Measurements from ENCODE around the gene MT1A. TPM values are rescaled to one million over a fixed set of nuclear protein-coding genes. Genes with fewer than 3 reads are reported as not detected.

MT1A gene
- total RNA-seq, 1 donor from 2014 or later, result not detected

DNA sequence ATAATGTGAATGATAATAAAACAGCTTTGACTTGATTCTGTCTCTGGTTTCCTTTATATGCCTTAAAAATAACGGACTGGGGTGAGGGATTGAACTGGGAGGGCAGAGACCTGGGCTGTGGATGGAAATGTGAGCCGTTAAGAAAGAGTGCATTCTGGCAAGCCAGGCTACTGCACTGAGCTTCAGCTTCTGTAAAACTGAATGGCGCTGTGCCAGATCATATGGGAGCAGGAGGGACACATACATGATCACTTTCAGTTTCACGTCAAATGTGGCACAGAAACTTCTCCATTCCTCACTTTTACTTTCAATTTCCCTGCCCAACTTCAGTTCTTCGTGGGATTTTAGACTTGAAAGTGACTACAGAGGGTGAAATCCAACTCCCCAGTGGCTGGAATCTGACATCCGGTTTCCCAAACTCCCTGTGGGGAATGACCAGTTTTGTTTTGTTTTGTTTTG, 29.0 kb upstream of the MT1A start:
- no peak for FAIRE-seq
- Mint-ChIP-seq H3K9me3 (ENCODE audit: unreplicated experiment) (peaks cover 3% of the 10 kb centered on the region), H3K4me1 (ENCODE audit: low read depth, unreplicated experiment) (peaks cover 35% of the 10 kb centered on the region), H3K27ac (ENCODE audit: unreplicated experiment) (peak overlapping the region; percentile 95), H3K27me3 (ENCODE audit: low read depth, unreplicated experiment) (peaks cover 2% of the 10 kb centered on the region), H3K36me3 (ENCODE audit: low read depth, unreplicated experiment) (no peaks in the 10 kb centered on the region), H3K4me3 (ENCODE audit: unreplicated experiment) (peak overlapping the region; percentile 90)
- Histone ChIP-seq H4K20me1 (ENCODE audit: insufficient read depth, low read length) (peaks cover 5% of the 10 kb centered on the region), H3K9me3 (ENCODE audit: insufficient read depth, low read depth, low read length) (no peaks in the 10 kb centered on the region), H3K27ac (ENCODE audit: low read depth, low read length) (peak overlapping the region; percentile 98), H3K36me3 (ENCODE audit: insufficient read depth, low read length) (no peaks in the 10 kb centered on the region), H3K4me1 (ENCODE audit: insufficient read depth, low read length) (peaks cover 67% of the 10 kb centered on the region), H3K4me2 (ENCODE audit: low read length) (peak overlapping the region; percentile 88), H3K9ac (ENCODE audit: low read length) (peak overlapping the region; percentile 92), H3K27me3 (ENCODE audit: insufficient read depth, low read length) (no peaks in the 10 kb centered on the region), H2AFZ (ENCODE audit: low read depth, low read length) (no peak overlapping the region), H3K4me3 (ENCODE audit: insufficient read depth, low read depth, low read length) (peak overlapping the region; percentile 97), H3K79me2 (ENCODE audit: insufficient read depth, low read length) (peaks cover 20% of the 10 kb centered on the region)
- TF ChIP-seq EZH2 (IDR thresholded peaks at IDR 0.05; ENCODE audit: insufficient read depth, low read length), result no peak
- TF ChIP-seq, protein P1, sequence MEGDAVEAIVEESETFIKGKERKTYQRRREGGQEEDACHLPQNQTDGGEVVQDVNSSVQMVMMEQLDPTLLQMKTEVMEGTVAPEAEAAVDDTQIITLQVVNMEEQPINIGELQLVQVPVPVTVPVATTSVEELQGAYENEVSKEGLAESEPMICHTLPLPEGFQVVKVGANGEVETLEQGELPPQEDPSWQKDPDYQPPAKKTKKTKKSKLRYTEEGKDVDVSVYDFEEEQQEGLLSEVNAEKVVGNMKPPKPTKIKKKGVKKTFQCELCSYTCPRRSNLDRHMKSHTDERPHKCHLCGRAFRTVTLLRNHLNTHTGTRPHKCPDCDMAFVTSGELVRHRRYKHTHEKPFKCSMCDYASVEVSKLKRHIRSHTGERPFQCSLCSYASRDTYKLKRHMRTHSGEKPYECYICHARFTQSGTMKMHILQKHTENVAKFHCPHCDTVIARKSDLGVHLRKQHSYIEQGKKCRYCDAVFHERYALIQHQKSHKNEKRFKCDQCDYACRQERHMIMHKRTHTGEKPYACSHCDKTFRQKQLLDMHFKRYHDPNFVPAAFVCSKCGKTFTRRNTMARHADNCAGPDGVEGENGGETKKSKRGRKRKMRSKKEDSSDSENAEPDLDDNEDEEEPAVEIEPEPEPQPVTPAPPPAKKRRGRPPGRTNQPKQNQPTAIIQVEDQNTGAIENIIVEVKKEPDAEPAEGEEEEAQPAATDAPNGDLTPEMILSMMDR (IDR thresholded peaks at IDR 0.05; ENCODE audit: insufficient read depth, low read depth, low read length), result no peak
- DNase-seq (ENCODE audit: low read depth), result peak; percentile 83

DNA sequence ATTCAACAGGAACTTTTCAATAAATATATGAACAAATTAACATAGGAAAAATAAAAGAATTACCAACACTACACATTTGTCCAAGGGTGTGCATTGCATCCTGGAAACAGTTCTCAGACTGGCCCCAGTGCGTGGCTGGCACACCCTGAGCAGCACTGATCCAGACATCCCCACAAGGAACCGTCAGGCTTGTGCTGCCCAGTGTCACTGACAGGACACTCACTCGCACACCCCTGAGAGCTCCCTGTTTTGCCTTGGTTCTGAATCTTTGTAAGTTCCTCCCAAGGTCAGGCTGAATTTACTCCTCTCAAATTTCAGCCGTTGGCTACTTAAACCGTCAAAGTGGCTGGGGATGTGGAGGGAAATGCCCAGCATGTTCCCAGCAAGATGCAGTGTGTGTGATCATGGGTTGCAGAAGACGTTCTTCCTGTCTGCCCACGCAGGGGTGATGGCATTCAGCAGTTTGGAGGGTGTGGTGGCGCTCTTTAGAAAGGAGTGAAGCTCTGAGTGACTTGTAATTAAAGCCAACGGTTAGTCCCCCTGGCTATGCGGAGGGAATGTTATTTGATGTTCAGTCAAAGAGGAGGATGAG, 28.4 kb upstream of the MT1A start:
- H3K79me2 ChIP-seq (ENCODE audit: insufficient read depth, low read length), result peaks cover 20% of the 10 kb centered on the region
- Mint-ChIP-seq H3K4me1 (ENCODE audit: low read depth, unreplicated experiment) (peaks cover 37% of the 10 kb centered on the region), H3K4me3 (ENCODE audit: unreplicated experiment) (peak overlapping the region; percentile 90), H3K27me3 (ENCODE audit: low read depth, unreplicated experiment) (no peaks in the 10 kb centered on the region), H3K27ac (ENCODE audit: unreplicated experiment) (peak overlapping the region; percentile 95), H3K36me3 (ENCODE audit: low read depth, unreplicated experiment) (no peaks in the 10 kb centered on the region), H3K9me3 (ENCODE audit: unreplicated experiment) (peaks cover 3% of the 10 kb centered on the region)
- no peaks in the 10 kb centered on the region for H3K36me3 ChIP-seq (ENCODE audit: insufficient read depth, low read length)
- TF ChIP-seq, protein P1 (IDR thresholded peaks at IDR 0.05; ENCODE audit: insufficient read depth, low read depth, low read length), result no peak
- no peak for TF ChIP-seq EZH2 (IDR thresholded peaks at IDR 0.05; ENCODE audit: insufficient read depth, low read length)
- no peak overlapping the region for H2AFZ ChIP-seq (ENCODE audit: low read depth, low read length)
- H3K4me3 ChIP-seq (ENCODE audit: insufficient read depth, low read depth, low read length), result peak overlapping the region; percentile 97
- H3K9me3 ChIP-seq (ENCODE audit: insufficient read depth, low read depth, low read length), result no peaks in the 10 kb centered on the region
- H3K9ac ChIP-seq (ENCODE audit: low read length), result peak overlapping the region; percentile 92
- H3K4me2 ChIP-seq (ENCODE audit: low read length), result peak overlapping the region; percentile 88
- H3K27ac ChIP-seq (ENCODE audit: low read depth, low read length), result peak overlapping the region; percentile 98
- no peak for FAIRE-seq
- peak; percentile 96 for DNase-seq (ENCODE audit: low read depth)
- H3K27me3 ChIP-seq (ENCODE audit: insufficient read depth, low read length), result no peaks in the 10 kb centered on the region
- peaks cover 73% of the 10 kb centered on the region for H3K4me1 ChIP-seq (ENCODE audit: insufficient read depth, low read length)
- H4K20me1 ChIP-seq (ENCODE audit: insufficient read depth, low read length), result peaks cover 5% of the 10 kb centered on the region

DNA sequence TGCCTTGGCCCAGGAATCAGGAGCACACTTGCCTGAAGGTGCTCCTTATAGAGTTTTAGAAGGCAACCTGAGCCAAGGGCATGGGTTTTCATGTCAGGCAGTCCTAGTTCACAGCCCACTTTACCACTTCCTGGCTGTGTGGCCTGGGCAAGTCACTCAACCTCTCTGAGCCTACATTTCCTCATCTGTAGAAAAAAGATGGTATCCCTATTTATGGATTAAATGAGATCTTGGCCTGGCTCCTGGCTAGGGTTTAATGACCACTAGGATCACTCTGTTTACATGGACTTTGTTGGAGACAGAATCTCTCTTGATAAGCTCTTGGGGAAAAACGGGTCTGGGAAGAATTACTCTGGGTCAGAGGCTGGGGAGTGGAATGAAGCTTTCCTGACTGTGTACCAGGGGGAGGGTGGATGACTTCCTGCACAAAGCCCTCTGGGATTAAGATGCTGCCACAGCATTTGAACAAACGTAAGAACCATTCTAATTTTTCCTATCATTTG, 27.8 kb upstream of the MT1A start:
- H2AFZ ChIP-seq (ENCODE audit: low read depth, low read length), result no peak overlapping the region
- no peaks in the 10 kb centered on the region for H3K36me3 Mint-ChIP-seq (ENCODE audit: low read depth, unreplicated experiment)
- no peaks in the 10 kb centered on the region for H3K9me3 ChIP-seq (ENCODE audit: insufficient read depth, low read depth, low read length)
- no peaks in the 10 kb centered on the region for H3K27me3 Mint-ChIP-seq (ENCODE audit: low read depth, unreplicated experiment)
- no peaks in the 10 kb centered on the region for H3K36me3 ChIP-seq (ENCODE audit: insufficient read depth, low read length)
- FAIRE-seq (no peak), DNase-seq (ENCODE audit: low read depth) (no peak)
- peaks cover 3% of the 10 kb centered on the region for H3K9me3 Mint-ChIP-seq (ENCODE audit: unreplicated experiment)
- peak overlapping the region; percentile 88 for H3K4me2 ChIP-seq (ENCODE audit: low read length)
- peaks cover 20% of the 10 kb centered on the region for H3K79me2 ChIP-seq (ENCODE audit: insufficient read depth, low read length)
- peaks cover 75% of the 10 kb centered on the region for H3K4me1 ChIP-seq (ENCODE audit: insufficient read depth, low read length)
- no peaks in the 10 kb centered on the region for H3K27me3 ChIP-seq (ENCODE audit: insufficient read depth, low read length)
- H3K4me3 Mint-ChIP-seq (ENCODE audit: unreplicated experiment), result peak overlapping the region; percentile 90
- peak overlapping the region; percentile 98 for H3K27ac ChIP-seq (ENCODE audit: low read depth, low read length)
- H3K27ac Mint-ChIP-seq (ENCODE audit: unreplicated experiment), result peak overlapping the region; percentile 95
- peak overlapping the region; percentile 97 for H3K4me3 ChIP-seq (ENCODE audit: insufficient read depth, low read depth, low read length)
- H3K4me1 Mint-ChIP-seq (ENCODE audit: low read depth, unreplicated experiment), result peaks cover 37% of the 10 kb centered on the region
- H3K9ac ChIP-seq (ENCODE audit: low read length), result peak overlapping the region; percentile 92
- peaks cover 5% of the 10 kb centered on the region for H4K20me1 ChIP-seq (ENCODE audit: insufficient read depth, low read length)
- no peak for TF ChIP-seq EZH2 (IDR thresholded peaks at IDR 0.05; ENCODE audit: insufficient read depth, low read length)
